HepG2 (cell line): ENCODE data around the gene MOV10L1.

Experiments used
- ATF6 ChIP-seq: sonication (generic); formaldehyde crosslinking; conservative IDR thresholded peaks from 2 replicates; pipeline ENCODE4 v1.4.0; 2020; ENCODE audit warnings: missing genetic modification reagents
- ETV6 ChIP-seq: sonication (generic); formaldehyde crosslinking; conservative IDR thresholded peaks from 2 replicates; pipeline ENCODE4 v1.4.0; 2020; ENCODE audit warnings: missing genetic modification reagents
- REXO4 ChIP-seq: sonication (generic); formaldehyde crosslinking; IDR thresholded peaks from 2 replicates; pipeline ENCODE4 v1.8.0; 2022; ENCODE audit warnings: missing genetic modification reagents, mild to moderate bottlenecking, borderline replicate concordance
- SETDB1 ChIP-seq: sonication (generic); formaldehyde crosslinking; IDR thresholded peaks from 2 replicates; pipeline ENCODE4 v1.5.1; 2020; ENCODE audit warnings: missing genetic modification reagents, mild to moderate bottlenecking, borderline replicate concordance
- TCF12 ChIP-seq, 2 experiments: fragments of 450-650 bp in 1 of 2; sonication (generic) in 1 of 2; formaldehyde crosslinking in 1 of 2; IDR thresholded peaks; 2 replicates each; pipeline versions ENCODE4 v1.6.1 to v1.8.0; 2017 to 2022; ENCODE audit warnings: antibody characterized with exemption in 1 of 2, mild to moderate bottlenecking in 1 of 2, missing genetic modification reagents in 1 of 2, moderate library complexity in 1 of 2
- ZNF724P ChIP-seq: sonication (generic); formaldehyde crosslinking; IDR thresholded peaks from 2 replicates; pipeline ENCODE4 v1.8.0; 2022; ENCODE audit warnings: missing genetic modification reagents, borderline replicate concordance

GRCh38 chr22:50080077-50080465, 9.7 kb upstream of the MOV10L1 start:
- no peak for TF ChIP-seq ETV6 (CRISPR knock-in tag)
- TF ChIP-seq REXO4, result no peak
- TF ChIP-seq ZNF724P (CRISPR knock-in tag), result no peak
- TF ChIP-seq TCF12 (IDR thresholded peaks at IDR 0.05), result no peak
- no peak for TF ChIP-seq TCF12 (CRISPR knock-in tag; IDR thresholded peaks at IDR 0.05)
- TF ChIP-seq ATF6 (CRISPR knock-in tag), result no peak
- TF ChIP-seq SETDB1 (CRISPR knock-in tag), result no peak
